ENCODE results near the gene C19orf12. TPM values are rescaled to one million over a fixed set of nuclear protein-coding genes. Genes with fewer than 3 reads are reported as not detected.

C19orf12 gene
- total RNA-seq, 1 experiment from 2014 or later: 15.5 TPM

GRCh38 chr19:29680937-29681336, 34.1 kb downstream of the C19orf12 start (continued):
- TF ChIP-seq USF1 (CRISPR knock-in tag; IDR thresholded peaks at IDR 0.05) (no peak), ZBTB21 (CRISPR knock-in tag; IDR thresholded peaks at IDR 0.05; ENCODE audit: borderline replicate concordance) (no peak), AR (CRISPR knock-in tag; IDR thresholded peaks at IDR 0.05) (no peak), FOXJ3 (CRISPR knock-in tag; IDR thresholded peaks at IDR 0.05; ENCODE audit: borderline replicate concordance) (no peak)

GRCh38 chr19:29680447-29680846, 34.6 kb downstream of the C19orf12 start:
- Mint-ChIP-seq H3K27ac (no peak overlapping the region), H3K4me1 (peaks cover 5% of the 10 kb centered on the region), H3K4me3 (no peak overlapping the region), H3K9me3 (no peaks in the 10 kb centered on the region), H3K36me3 (no peaks in the 10 kb centered on the region), H3K27me3 (ENCODE audit: low read depth) (no peaks in the 10 kb centered on the region)
- ChIA-PET POLR2A (no interaction called here), CTCF (interaction anchor here (0.6 to 2.8 kb wide), 5 partner anchors 12 to 63 kb away, joined by 3 to 10 read pairs (median 3); no protein-coding TSS in a partner anchor)
- ATAC-seq (no peak), DNase-seq (ENCODE audit: low spot score) (no peak)
- TF ChIP-seq STAT6 (CRISPR knock-in tag; conservative IDR thresholded peaks at IDR 0.05; ENCODE audit: low read depth) (no peak), NR2C2 (CRISPR knock-in tag; IDR thresholded peaks at IDR 0.05) (no peak), IRF1 (CRISPR knock-in tag; IDR thresholded peaks at IDR 0.05) (no peak), ZNF416 (CRISPR knock-in tag; IDR thresholded peaks at IDR 0.05) (no peak), PRRX2 (CRISPR knock-in tag; IDR thresholded peaks at IDR 0.05) (no peak), USF1 (CRISPR knock-in tag; IDR thresholded peaks at IDR 0.05) (no peak), HMGXB4 (CRISPR knock-in tag; IDR thresholded peaks at IDR 0.05) (no peak), GRHL2 (CRISPR knock-in tag; IDR thresholded peaks at IDR 0.05; ENCODE audit: insufficient replicate concordance, severe bottlenecking) (no peak), SP1 (CRISPR knock-in tag; conservative IDR thresholded peaks at IDR 0.05) (no peak), ELF4 (CRISPR knock-in tag; IDR thresholded peaks at IDR 0.05; ENCODE audit: low read depth) (no peak), TP53 (CRISPR knock-in tag; IDR thresholded peaks at IDR 0.05) (no peak), SMAD3 (CRISPR knock-in tag; IDR thresholded peaks at IDR 0.05; ENCODE audit: borderline replicate concordance) (no peak), JUN (CRISPR knock-in tag; IDR thresholded peaks at IDR 0.05) (no peak), FOXP4 (CRISPR knock-in tag; IDR thresholded peaks at IDR 0.05) (no peak), ZNF281 (CRISPR knock-in tag; IDR thresholded peaks at IDR 0.05) (no peak)
